ENCODE results near the gene PRKN.

Gene PRKN

DNA sequence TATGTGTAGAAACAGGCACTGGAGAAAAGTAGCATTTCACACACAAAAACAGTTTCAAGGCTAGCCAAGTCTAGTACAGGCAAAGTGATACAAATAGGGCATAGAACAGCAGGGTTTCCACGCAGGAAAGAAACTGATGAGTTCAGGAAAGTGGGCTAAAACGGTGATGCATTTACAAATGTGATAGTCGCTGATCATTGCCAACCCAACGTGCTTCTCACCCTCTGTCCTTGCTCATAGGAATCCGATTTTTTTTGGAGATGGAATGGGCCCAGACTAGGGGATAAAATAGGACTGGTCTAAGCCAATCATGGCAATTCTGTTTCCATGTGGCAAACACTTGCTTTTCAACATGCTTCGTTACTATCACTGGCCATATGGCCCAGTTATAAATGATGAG lies 536.6 kb downstream of the PRKN start:
- H3K9ac ChIP-seq (ENCODE audit: low read depth, low read length), result no peak overlapping the region
- DNase-seq (no peak), ATAC-seq (ENCODE audit: insufficient read depth, low read depth) (no peak)
- H3K36me3 ChIP-seq (ENCODE audit: insufficient read depth, low read length), result no peaks in the 10 kb centered on the region
- no peaks in the 10 kb centered on the region for H4K20me1 ChIP-seq (ENCODE audit: insufficient read depth, low read length)
- no peaks in the 10 kb centered on the region for H3K4me1 ChIP-seq (ENCODE audit: insufficient read depth, low read length)
- TF ChIP-seq EZH2 (IDR thresholded peaks at IDR 0.05; ENCODE audit: borderline replicate concordance, low read depth, low read length, severe bottlenecking), result no peak
- TF ChIP-seq, protein P1, sequence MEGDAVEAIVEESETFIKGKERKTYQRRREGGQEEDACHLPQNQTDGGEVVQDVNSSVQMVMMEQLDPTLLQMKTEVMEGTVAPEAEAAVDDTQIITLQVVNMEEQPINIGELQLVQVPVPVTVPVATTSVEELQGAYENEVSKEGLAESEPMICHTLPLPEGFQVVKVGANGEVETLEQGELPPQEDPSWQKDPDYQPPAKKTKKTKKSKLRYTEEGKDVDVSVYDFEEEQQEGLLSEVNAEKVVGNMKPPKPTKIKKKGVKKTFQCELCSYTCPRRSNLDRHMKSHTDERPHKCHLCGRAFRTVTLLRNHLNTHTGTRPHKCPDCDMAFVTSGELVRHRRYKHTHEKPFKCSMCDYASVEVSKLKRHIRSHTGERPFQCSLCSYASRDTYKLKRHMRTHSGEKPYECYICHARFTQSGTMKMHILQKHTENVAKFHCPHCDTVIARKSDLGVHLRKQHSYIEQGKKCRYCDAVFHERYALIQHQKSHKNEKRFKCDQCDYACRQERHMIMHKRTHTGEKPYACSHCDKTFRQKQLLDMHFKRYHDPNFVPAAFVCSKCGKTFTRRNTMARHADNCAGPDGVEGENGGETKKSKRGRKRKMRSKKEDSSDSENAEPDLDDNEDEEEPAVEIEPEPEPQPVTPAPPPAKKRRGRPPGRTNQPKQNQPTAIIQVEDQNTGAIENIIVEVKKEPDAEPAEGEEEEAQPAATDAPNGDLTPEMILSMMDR (IDR thresholded peaks at IDR 0.05; ENCODE audit: borderline replicate concordance, extremely low read depth, low read length, poor library complexity, severe bottlenecking), result no peak
- H2AFZ ChIP-seq (ENCODE audit: low read depth, low read length), result no peak overlapping the region
- no peaks in the 10 kb centered on the region for H3K27me3 ChIP-seq (ENCODE audit: insufficient read depth, low read length, poor library complexity)
- H3K4me2 ChIP-seq (ENCODE audit: insufficient read depth, low read length), result no peak overlapping the region
- no peak overlapping the region for H3K27ac ChIP-seq (ENCODE audit: low read length)
- H3K9me3 ChIP-seq (ENCODE audit: insufficient read depth, low read length, severe bottlenecking), result no peaks in the 10 kb centered on the region
- no peak overlapping the region for H3K4me3 ChIP-seq (ENCODE audit: low read depth in 1 of 2, low read length in 2 of 2)
- H3K79me2 ChIP-seq (ENCODE audit: insufficient read depth, low read length), result no peaks in the 10 kb centered on the region

DNA sequence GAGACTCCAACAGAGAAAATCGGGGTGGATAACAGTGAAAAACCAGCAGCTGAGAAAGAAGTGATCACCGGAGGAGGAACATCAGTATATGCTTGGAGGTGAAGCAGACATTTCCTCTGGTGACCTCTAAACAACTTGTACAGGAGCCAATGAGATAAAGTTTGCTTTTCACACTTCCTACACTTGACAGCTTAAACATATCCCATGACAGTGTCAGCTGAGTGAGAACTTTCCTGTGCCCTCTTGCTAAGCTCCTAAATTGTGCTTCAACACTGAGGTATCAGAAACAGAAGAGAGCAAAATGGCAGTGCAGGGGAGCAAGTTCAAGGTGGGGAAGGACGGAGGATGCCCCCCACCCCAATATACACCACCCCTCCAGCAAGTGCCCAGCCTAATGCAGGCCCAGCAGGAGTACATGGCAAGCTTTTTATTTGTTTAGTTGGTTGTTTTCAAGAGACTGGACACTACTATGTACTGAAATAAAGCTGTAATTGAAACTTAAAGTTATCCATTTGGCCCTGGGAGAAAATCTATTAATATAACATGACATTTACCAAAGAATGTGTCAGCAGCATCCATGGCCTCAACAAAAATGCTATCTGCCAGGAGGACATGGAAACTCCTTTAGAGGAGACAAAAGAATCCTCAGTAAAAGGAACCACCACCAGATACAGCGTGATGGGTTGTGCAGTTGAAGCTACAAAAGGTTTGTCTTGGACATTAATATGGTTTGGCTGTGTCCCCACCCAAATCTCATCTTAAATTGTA lies 540.2 kb downstream of the PRKN start:
- H3K27me3 ChIP-seq (ENCODE audit: insufficient read depth, low read length, poor library complexity), result no peaks in the 10 kb centered on the region
- H3K27ac ChIP-seq (ENCODE audit: low read length), result no peak overlapping the region
- TF ChIP-seq, protein P1 (IDR thresholded peaks at IDR 0.05; ENCODE audit: borderline replicate concordance, extremely low read depth, low read length, poor library complexity, severe bottlenecking), result no peak
- no peak for TF ChIP-seq EZH2 (IDR thresholded peaks at IDR 0.05; ENCODE audit: borderline replicate concordance, low read depth, low read length, severe bottlenecking)
- ATAC-seq (ENCODE audit: insufficient read depth, low read depth) (no peak), DNase-seq (no peak)
- no peaks in the 10 kb centered on the region for H3K9me3 ChIP-seq (ENCODE audit: insufficient read depth, low read length, severe bottlenecking)
- no peaks in the 10 kb centered on the region for H3K36me3 ChIP-seq (ENCODE audit: insufficient read depth, low read length)
- H3K4me2 ChIP-seq (ENCODE audit: insufficient read depth, low read length), result no peak overlapping the region
- no peak overlapping the region for H2AFZ ChIP-seq (ENCODE audit: low read depth, low read length)
- no peak overlapping the region for H3K4me3 ChIP-seq (ENCODE audit: low read depth in 1 of 2, low read length in 2 of 2)
- H3K9ac ChIP-seq (ENCODE audit: low read depth, low read length), result no peak overlapping the region
- H3K4me1 ChIP-seq (ENCODE audit: insufficient read depth, low read length), result no peaks in the 10 kb centered on the region
- no peaks in the 10 kb centered on the region for H4K20me1 ChIP-seq (ENCODE audit: insufficient read depth, low read length)
- H3K79me2 ChIP-seq (ENCODE audit: insufficient read depth, low read length), result no peaks in the 10 kb centered on the region

- DNase-seq (no peak), ATAC-seq (ENCODE audit: insufficient read depth, low read depth) (no peak)
- Histone ChIP-seq H4K20me1 (ENCODE audit: insufficient read depth, low read length) (no peaks in the 10 kb centered on the region), H3K4me2 (ENCODE audit: insufficient read depth, low read length) (no peak overlapping the region), H3K4me3 (ENCODE audit: low read depth in 1 of 2, low read length in 2 of 2) (no peak overlapping the region), H3K9ac (ENCODE audit: low read depth, low read length) (no peak overlapping the region), H3K27me3 (ENCODE audit: insufficient read depth, low read length, poor library complexity) (no peaks in the 10 kb centered on the region), H2AFZ (ENCODE audit: low read depth, low read length) (no peak overlapping the region), H3K36me3 (ENCODE audit: insufficient read depth, low read length) (no peaks in the 10 kb centered on the region), H3K4me1 (ENCODE audit: insufficient read depth, low read length) (no peaks in the 10 kb centered on the region), H3K27ac (ENCODE audit: low read length) (no peak overlapping the region), H3K9me3 (ENCODE audit: insufficient read depth, low read length, severe bottlenecking) (no peaks in the 10 kb centered on the region), H3K79me2 (ENCODE audit: insufficient read depth, low read length) (no peaks in the 10 kb centered on the region)
- TF ChIP-seq, protein P1 (IDR thresholded peaks at IDR 0.05; ENCODE audit: borderline replicate concordance, extremely low read depth, low read length, poor library complexity, severe bottlenecking), result no peak
- TF ChIP-seq EZH2 (IDR thresholded peaks at IDR 0.05; ENCODE audit: borderline replicate concordance, low read depth, low read length, severe bottlenecking), result no peak
These were observed 543.1 kb downstream of the PRKN start for GRCh38 chr6:162184465-162184864.

All from DND-41 (cell line).